Fibroblast of skin of right quadriceps (primary cell): Measurements from ENCODE around the gene MLXIPL.
A peak's percentile ranks its signal among the peaks of the same experiment; 100 is the strongest.
"Not testable (repeated sequence)": the region's sequence is repeated elsewhere in the genome, so short reads cannot be mapped to it uniquely, and the experiment has no call there.

Experiments used
- DNase-seq: peaks from one replicate; pipeline ENCODE4 v3.0.0-alpha.2; 2013

Gene MLXIPL

DNA sequence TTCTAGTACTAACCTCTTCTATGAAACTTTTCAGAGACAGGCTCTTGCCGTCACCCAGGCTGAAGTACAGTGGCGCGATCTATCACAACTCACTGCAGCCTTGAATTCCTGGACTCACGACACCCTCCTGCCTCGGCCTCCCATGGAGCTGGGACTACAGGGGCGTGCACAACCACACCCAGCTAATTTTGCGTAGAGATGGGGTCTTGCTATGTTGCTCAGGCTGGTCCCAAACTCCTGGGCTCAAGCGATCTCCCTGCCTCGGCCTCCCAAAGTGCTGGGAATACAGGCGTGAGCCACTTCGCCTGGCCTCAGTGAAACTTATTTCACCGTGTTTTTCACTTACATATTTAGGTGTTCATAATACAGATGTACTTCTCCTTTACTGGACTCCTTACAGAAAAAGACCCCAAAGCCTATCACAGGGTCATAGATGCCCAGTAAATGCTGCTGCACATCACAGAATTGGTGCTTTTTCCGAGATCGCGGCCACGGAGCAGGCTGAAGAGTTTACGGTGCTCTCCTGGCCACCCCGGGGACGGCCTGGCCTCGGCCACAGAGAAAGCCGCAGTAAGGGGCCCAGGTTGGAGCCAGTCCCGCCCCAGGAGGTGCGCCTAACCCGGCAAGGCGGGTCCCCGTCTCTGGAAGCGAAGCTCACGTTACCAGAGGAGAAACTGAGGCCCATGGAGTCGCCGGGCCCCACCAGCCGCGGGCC is 46.5 kb downstream of the MLXIPL start:
- no peak for DNase-seq

DNA sequence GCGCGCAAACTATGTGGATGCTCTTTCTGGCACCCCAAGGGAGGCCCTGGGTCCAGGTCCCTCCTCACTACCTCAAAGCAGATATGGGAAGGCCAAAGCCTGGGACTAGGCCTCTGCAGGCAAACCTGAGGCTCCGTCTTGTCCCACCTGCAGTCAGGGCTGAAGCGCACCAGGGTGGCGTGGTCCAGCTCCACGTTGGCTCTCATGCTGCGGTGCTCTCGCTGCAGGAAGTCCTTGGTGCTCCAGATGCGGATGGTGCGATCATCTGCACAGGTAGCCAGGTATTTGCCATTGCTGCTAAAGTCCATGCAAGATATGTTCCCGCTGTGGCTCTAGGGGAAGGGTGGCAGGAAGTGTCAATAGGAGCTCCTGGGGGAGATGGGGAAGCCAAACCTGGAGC is 50.5 kb downstream of the MLXIPL start:
- no peak for DNase-seq

- no peak for DNase-seq
Measured at GRCh38 chr7:73573276-73573675, 51.0 kb downstream of the MLXIPL start.

DNA sequence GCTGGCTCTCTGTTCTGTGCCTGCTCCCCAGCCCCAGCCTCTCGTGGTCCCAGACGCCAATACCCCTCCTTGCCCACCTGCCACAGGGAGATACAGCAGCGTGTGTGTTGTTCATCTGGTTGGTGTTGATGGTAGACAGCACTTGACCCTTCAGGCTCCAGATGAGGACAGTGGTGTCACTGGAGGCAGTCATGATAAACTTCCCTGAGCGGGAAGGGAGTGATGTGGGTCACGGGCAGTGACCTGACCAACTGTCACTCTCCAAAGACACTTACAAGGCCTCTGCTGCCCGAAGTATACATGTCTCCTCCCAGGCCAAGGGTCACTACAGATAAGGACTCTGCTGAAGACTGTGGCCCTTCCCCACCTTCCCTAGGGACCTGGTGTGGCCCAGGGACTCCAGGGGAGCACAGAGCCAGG is 51.5 kb downstream of the MLXIPL start:
- DNase-seq = no peak

DNA sequence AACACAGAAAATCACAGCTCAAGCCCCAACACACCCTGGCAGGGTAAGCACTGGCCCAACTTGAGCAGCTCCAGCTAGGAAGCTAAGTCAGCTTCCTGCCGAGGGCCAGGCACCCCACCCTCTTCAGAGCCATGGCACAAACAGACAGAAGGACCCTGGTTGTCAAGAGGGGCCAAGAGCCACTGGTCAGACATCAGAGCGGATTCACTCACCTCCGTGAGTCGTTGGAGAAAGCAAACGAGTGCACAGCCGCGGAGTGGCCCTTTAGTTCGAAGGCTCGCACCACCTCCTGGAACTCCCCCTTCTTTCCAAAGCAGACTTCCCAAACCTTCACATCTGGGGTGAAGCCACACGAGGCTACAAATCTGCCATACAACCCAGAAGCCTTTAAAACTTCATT is 53.3 kb downstream of the MLXIPL start:
- no peak for DNase-seq

- DNase-seq = no peak
Measured at GRCh38 chr7:73570521-73570920, 53.8 kb downstream of the MLXIPL start.

DNA sequence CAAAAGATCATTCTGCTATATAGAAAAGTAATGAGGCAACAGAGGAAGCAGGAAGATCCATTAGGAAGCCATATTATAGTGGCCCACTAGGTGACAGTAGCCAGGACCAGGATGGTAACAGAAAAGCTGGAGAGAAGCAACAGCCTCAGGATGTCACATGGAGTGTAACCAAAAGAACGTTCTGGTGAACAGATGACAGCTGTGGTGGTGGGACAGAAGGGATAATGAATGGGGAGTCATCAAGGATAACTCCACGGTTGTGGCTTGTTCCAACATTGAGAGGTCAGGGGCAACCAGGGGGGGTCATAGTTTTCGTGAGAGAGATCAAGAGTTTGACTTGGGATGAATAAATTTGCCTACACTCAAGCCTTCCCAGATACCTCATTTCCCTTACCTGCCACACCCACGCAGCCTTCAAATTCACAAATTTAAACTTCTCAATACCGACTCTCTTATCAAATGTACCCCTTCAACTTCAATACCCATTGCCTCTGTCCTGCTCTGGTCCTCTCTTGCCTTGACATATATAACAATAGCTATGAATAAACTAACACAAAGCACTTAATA is 55.2 kb downstream of the MLXIPL start:
- no peak for DNase-seq

- DNase-seq = no peak
Measured at GRCh38 chr7:73567846-73568685, 56.3 kb downstream of the MLXIPL start.

- DNase-seq = no peak
Measured at GRCh38 chr7:73567140-73567539, 57.2 kb downstream of the MLXIPL start.

- not testable (repeated sequence) for DNase-seq
Measured at GRCh38 chr7:73566431-73566830, 57.9 kb downstream of the MLXIPL start.

DNA sequence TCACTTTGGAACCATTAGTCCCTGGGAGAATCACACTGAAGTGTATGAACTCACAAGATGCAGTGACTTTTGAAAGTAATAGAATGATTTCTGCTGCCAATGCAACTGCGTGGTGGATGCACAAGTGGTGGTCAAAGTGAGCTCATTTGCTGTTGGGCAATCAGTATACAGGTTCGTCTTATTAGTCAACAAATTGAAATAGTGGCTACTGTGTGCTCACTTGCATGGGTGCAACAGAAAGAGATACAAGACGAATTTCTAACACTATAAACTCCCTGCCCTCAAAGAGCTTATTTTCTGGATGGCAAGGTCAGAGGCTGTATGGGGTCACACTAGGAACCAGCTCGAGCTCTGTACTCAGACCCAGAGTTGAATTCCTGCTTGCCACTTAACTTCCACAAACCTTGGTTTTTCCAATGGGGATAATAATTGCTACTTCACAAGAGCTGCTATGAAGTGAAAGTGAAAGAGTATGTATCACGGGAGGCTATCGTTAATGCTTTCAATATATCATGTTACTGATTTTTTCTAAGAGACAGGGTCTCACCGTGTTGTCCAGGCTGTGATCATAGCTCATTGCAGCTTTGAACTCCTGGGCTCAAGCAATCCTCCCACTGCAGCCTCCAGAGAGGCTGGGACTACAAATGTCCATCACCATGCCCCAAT is 58.5 kb downstream of the MLXIPL start:
- DNase-seq = no peak

DNA sequence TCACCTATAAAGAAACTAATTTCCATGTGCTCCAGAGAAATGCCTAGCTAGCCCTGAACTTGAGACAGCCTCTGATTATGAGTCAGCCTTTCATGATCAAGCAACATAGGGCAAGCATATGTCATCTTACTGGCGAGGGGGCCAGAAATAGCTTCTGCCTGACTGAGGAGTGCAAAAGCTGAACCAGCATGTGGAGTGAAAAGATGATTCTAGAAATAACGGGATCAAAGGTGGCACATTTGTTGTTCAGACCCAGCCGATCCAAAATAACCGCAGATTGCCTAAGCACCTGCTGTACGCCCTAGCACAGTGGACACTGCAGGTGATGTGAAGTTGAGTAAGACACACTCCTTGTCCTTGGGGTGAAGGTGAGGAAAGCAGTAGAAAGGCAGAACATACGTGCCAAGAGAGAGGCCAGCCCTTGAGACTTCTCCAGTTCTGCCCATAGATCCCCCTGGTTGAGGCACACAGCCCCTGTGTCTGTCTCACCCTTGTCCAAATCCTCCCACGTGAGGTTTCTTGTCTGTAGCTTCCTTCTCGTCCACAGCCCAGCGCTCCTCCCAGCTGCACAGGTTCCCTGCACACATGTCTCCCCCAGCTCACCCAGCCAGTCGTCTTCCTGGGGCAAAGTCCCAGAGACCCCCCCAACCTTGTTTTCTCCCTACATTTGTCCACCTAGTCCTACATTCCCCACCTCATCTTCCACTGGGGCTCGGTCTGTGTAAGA is 64.0 kb downstream of the MLXIPL start:
- peak; percentile 81 for DNase-seq

DNA sequence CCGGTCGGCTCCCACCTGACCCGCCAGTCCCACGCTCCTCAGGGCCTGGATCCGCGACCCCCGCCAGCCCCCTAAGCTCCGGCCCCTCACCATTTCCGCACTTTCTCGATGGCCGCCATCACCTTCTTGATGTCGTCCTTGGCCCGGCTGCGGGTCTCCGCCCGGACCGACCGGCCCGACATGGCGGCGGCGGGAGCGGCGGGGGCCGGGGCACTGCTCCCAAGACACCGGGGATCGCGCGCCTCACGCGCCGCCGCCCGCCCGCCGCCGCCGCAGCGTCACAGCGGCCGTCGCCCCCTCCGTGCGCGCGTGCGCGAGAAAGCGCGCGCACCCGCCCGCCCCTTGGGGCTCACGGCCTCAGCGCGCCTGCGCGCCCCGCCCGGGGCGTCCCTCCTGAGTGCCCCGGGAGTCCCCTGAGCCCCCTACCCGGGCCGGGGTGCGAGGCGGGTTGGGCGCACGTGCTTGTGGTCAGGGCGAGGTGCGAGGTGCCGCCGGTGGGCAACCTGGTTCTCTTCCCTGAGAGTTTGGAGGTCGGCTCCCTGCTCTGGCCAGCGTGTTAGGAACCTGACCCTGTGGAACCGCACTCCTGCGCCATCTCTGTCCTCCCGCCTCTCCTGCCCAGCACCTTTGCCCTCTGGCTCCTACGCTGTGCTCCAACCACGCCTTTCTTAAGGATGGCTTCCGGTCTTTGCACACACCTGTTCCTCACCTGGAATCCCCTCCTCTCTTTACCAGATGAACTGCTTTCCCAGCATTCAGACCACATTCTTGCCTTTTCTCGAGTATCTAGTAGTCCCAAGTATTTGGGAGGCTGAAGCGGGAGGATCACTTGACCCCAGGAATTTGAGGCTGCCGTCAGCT is 66.7 kb downstream of the MLXIPL start, which contains the start of gene BCL7B:
BCL7B (minus strand) TSS at position 294 of the 861 bp plus-strand sequence; CDS start at position 182, 112 bp downstream.
- peak; percentile 65 for DNase-seq

GRCh38 chr7:73557108-73557396 is 67.3 kb downstream of the MLXIPL start:
- DNase-seq = peak; percentile 91

DNA sequence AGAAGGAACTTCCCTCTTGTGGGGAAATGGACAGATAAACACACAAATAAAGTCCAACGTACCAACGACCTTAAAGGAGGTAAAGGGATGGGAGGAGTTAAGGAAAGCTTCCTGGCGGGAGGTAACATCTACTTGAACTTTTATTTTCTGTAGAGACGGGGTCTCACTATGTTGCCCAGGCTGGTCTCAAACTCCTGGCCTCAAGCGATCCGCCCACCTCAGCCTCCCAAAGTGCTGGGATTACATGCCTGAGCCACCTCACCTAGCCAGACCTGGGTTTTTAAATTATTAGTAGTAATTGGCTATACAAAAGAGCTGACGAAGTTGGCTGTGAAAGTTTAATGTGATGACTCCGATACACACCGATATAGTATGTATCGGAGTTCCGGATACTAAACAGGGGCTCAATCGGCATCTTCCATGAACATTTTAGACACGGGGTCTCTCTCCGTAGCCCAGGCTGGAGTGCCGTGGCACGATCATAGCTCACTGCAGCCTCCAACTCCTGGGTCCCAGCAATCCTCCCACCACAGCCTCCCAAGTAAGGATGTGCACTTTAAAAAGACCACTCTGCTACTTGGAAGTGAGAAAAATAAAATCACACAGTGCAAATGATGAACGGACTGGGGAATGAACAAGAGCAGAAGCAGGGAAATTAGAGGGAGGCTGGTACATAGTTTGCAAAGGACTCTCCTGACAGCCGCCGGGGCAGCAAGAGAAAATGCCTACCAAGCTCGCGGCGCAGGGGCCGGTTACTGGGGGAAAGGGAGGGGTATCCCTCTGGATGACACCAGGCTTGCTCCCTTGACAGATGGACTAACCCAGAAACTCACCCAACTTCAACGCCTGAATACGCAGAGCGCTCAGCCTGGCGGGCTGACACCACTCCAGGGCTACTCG is 67.9 kb downstream of the MLXIPL start:
- no peak for DNase-seq

DNA sequence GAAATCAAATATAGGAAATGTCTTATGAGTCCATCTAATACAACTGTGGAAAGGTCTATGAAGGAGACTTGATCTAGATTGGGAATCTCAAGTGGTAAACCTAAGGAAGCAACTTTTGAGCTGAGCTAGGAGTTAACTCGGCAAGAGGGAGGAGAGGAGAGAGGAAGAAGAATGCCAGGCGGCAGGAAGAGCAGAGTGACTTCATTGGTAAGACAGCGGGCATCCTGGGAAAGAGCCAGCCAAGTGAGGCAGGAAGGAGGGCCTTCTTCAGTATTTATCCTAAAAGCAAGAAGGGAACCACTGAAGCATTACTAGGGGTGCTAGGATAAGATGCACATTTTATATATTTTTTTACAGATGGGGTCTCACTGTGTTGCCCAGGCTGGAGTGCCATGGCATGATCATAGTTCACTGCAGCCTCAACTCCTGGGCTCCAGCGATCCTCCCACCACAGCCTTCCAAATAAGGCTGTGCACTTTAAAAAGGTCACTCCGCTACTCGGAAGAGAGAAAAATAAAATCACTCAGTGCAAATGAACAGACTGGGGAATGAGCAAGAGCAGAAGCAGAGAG is 68.8 kb downstream of the MLXIPL start:
- DNase-seq = no peak

DNA sequence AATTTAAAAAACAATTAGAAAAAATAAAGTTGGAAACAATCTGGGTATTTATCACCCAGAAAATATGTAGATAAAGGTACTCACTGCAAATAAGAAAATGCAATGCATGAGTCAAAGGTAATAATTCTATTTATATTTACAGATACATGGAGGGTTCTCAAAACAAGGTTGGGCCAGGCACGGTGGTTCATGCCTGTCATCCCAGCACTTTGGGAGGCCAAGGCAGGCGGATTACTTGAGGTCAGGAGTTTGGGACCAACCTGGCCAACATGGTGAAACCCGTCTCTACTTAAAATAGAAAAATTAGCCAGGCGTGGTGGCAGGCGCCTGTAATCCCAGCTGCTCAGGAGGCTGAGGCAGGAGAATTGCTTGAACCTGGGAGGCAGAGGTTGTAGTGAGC is 74.2 kb downstream of the MLXIPL start:
- not testable (repeated sequence) for DNase-seq

DNA sequence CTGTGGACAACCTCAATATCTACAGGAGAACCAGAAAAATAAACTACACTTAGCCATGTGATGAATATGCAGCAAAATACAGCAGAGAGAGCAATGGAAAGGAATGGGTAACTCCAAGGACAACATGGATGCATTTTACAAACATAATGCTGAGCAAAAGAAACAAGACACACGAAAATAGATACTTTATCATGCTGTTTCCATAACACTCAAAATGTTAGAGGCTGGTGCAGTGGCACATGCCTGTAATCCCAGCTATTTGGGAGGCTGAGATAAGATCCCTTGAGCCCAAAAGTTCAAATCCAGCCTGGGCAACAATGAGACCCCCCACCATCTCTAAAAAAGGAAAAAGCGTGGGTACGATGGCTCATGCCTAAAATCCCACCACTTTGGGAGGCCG is 75.1 kb downstream of the MLXIPL start:
- DNase-seq = no peak

- DNase-seq = no peak
Measured at GRCh38 chr7:73547841-73548240, 76.5 kb downstream of the MLXIPL start.

DNA sequence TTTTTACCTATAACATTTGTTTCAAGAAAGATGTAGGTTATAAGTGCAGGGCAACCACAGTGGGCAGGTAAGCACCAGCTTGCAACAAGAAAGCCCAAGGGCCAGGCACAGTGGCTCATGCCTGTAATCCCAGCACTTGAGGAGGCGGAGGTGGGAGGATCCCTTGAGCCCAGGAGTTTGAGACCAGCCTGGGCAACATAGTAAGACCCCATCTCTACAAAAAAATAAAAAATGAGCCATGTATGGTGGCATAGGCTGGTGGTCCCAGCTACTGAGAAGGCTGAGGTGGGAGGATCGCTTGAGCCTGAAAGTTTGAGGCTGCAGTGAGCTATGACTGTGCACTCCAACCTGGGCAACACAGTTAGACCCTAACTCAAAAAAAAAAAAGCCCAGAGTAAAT is 79.6 kb downstream of the MLXIPL start:
- no peak for DNase-seq
